T-helper 22 cell (primary cell): ENCODE data around the gene PRDM7.

Experiments
- DNase-seq: peaks from one replicate; pipeline ENCODE4 v3.0.0-alpha.2; 2020; ENCODE audit warnings: low read depth

The PRDM7 gene

GRCh38 chr16:90035902-90036301, 41.2 kb downstream of the PRDM7 start:
- no peak for DNase-seq

DNA sequence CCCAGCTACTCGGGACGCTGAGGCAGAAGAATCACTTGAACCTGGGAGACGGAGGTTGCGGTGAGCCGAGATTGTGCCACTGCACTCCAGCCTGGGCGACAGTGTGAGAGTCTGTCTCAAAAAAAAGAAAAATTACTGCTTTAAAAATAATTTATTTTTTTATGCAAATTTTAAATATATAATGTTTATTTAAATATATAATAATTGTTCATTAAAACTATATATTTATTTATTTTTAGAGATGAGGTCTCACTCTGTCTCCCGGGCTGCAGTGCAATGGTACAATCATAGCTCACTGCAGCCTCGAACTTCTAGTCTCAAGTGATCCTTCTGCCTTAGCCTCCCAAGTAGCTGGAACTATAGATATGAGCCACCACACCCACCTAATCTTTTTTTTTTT, 42.6 kb downstream of the PRDM7 start:
- no peak for DNase-seq

- DNase-seq = no peak
Observed at GRCh38 chr16:90033387-90033786, 43.7 kb downstream of the PRDM7 start.

GRCh38 chr16:90032674-90033331, 44.3 kb downstream of the PRDM7 start:
- no peak for DNase-seq

DNA sequence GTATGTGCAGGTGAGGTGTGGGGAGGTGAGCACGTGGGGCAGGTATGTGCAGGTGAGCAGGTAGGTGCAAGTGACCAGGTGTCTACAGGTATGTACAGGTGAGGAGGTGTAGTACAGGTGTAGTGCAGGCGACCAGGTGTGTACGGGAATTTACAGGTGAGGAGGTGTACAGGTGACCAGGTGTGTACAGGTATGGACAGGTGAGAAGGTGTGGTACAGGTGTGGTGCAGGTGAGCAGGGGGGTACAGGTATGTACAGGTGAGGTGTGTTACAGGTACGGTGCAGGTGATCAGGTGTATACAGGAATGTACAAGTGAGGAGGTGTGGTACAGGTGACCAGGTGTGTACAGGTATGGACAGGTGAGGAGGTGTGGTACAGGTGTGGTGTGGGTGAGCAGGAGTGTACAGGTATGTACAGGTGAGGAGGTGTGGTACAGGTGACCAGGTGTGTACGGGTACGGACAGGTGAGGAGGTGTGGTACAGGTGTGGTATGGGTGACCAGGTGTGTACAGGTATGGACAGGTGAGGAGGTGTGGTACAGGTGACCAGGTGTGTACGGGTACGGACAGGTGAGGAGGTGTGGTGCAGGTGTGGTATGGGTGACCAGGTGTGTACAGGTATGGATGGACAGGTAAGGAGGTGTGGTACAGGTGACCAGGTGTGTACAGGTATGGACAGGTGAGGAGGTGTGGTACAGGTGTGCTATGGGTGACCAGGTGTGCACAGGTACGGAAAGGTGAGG, 45.0 kb downstream of the PRDM7 start:
- DNase-seq = no peak

DNA sequence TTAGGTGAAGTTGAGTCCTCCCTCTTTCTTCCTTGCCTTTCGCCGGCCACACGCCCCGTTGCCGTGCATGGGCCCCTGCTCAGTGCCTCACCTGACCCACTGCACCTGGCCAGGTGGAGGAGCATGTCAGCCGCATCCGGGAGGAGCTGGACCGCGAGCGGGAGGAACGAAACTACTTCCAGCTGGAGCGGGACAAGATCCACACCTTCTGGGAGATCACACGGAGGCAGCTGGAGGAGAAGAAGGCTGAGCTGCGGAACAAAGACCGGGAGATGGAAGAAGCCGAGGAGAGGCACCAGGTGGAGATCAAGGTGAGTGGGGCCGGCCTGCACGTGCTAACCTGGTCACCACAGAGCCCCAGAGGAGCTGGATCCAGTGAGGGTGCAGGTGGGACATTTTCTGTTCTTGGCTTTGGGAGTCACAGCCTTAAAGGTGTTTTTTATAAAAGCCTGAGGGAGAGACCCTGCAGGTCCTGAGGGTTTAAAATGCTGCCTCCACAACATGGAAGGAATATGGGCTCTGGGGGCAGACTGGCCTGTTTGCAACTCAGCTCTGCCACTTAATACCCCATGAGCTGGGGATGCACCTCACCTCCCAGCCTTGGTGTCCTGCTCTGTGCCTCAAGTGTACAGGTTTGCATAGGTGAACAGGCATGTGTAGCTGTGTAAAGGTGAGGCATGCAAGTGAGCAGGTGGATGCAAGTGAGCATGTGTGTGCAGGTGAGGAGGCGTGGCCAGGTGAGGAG, 45.8 kb downstream of the PRDM7 start:
- no peak for DNase-seq

GRCh38 chr16:90028985-90029384, 48.1 kb downstream of the PRDM7 start:
- DNase-seq = no peak

- DNase-seq = no peak
Observed at GRCh38 chr16:90027611-90028010, 49.5 kb downstream of the PRDM7 start.

- DNase-seq = no peak
Observed at GRCh38 chr16:90026135-90026534, 51.0 kb downstream of the PRDM7 start.

GRCh38 chr16:90023078-90023447, 54.1 kb downstream of the PRDM7 start:
- no peak for DNase-seq

DNA sequence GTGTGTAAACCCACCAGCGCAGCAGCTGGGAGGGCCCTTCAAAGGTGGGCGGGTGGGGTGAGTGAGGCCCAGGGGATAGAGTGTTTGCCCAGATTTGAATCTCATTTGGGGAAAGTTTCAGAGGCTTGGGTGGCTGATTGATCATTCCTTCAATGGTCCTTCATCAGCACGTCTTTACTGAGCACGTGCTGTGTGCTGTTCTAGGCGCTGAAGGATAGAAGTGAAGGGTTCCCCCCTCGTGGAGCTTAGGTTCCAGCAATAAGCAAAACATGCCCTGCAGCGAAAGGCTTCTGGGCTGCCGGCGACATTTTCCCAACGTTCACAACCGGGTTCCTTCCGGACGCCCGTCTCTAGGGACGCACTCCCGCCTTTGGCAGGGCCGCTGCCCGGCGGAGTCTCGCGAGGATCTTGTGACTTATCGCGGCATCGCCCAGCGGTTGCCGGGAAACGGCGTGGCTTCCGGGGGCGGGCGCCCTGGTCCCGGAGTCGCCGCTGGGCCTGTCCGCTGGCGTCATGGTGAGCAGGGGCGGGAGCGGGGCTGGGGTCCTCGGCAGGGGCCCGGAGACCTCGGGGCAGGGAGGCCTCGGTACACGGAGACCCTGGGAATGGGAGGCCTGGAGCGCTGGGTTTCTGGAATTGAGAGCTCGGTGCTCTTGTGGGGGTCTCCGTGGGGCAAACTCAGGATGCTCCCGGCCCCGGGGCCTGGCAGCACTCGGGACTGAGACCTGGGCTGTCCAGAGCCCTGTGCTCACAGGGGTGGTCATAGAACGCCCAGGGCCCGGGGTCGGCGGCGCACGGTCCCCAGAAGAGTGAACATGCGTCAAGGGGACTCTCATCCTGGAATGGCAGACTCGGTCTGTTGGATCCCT, 54.7 kb downstream of the PRDM7 start:
- DNase-seq = peak; percentile 45

DNA sequence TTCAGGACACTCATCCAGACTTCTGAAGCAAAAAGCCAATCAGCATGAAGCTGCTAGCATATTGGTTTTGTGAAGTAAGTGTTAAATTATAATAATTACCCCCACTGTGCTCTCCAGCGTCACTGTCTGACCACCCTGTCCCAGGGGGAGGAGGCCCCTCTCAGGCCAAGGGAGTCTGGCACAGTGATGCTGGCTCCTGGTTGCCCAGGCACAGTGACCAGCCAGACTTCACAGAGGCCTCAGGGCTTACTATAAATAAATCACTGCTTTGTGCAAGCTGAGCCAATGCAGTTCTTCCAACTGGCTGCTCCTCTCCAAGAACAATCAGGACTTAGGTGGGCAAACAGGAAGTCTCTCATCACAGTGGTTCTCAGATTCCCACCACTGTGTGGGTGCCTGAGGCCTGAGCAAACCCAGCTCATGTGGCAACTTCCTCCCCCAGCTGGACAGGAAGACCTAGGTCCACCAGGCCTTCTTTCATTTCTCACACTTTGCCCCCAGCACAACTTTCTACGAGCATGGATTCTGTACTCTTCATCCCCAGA, 56.2 kb downstream of the PRDM7 start:
- no peak for DNase-seq

- DNase-seq = no peak
Observed at GRCh38 chr16:90020260-90020837, 56.8 kb downstream of the PRDM7 start.

DNA sequence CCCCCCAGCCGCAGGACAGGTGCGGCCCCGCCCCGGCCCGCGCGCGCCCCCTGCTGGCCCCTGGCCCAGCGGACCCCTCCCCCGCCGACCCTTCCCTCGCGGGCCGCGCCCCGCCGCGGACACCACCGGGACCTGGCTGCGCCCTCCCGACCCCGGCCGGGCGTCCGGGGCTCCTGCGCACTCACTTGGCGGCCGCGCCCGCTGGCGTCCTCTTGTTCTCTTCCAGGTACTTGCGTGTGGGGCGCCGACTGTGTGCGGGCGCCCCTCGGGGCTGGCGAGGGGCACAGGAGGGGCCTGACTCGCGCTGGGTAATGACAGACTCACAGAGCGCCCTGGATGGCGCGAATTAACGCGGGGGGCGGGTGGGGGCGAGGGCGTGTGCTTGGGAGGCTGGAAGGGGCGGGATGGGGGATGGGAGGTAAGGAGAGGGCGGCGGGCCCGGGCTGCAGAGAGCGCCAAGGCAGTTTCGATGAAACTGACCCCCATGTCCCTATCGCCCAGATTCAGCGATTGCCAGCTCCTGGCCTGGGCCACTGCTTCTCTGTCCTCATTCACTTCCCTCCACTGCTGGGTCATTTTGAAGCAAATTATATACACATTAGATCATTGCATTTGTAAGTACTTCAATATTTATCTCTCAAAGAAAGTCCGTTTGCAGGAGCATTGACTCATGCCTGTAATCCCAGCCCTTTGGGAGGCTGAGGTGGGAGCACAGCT, 57.4 kb downstream of the PRDM7 start:
- DNase-seq = peak; percentile 20

DNA sequence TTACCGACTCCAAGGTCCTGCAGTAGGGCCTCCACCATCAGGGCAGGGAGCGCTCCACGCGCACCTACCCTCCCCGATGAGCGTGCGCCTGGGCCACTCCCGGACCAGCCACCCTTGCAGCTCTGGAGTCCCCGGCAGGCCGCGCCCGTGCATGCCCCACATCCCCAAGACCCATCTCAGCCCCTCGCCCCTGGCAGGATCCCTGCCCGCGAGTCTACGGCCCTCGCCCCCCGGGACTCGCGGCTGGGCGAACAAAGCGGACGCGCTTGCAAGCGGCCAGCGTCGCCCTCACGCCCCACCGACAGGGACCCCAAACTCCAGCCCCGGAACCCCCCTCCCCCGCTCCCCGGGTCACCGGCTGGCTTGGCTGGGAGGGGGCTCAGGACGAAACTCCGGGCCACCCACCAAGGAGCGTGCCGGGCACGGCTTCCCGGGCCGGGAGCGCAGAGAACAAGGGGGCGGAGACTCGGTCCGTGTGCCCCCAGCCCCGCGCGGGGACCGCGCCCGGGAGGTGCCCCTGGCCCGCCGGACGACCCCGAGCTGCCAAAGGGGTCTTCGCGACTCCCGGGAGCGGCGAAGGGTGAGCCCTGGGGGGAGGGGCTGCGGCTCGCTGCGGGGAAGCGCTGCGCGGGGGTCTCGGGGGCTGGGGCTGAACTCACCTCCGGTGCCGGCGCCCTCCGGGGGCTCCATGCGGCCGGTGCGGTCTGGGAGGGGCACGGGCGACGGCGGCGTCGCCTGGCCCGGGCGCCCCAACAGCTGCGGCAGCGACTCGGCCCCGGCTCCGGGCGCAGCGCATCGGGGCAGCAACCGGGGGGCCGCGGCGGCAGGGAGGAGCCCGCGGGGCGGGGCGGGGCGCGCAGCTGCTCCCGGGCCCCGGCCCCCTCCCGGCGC, 58.2 kb downstream of the PRDM7 start, which contains the start of gene DBNDD1:
Gene DBNDD1, minus strand, starts transcription at position 805 of the 891 bp plus-strand sequence. Its CDS starts 115 bp downstream, at position 690.
- DNase-seq = no peak

DNA sequence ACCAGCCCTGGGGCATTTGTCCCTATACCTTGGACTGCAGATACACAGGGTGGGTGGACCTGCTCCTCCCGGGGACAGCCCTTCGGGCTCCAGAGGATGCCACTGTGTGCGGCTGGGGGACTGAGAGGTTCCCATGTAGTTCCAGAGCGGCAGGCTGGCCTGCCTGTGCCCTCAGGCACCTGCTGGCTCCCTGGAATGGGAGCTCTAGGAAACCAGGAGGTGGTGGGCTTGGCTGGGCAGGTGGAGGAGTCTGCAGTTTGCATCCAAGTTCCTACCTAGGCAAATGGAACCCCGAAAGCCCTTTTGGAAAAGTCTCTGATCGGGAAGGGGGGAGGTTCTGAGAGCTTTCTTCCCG, 58.9 kb downstream of the PRDM7 start:
- DNase-seq = no peak

DNA sequence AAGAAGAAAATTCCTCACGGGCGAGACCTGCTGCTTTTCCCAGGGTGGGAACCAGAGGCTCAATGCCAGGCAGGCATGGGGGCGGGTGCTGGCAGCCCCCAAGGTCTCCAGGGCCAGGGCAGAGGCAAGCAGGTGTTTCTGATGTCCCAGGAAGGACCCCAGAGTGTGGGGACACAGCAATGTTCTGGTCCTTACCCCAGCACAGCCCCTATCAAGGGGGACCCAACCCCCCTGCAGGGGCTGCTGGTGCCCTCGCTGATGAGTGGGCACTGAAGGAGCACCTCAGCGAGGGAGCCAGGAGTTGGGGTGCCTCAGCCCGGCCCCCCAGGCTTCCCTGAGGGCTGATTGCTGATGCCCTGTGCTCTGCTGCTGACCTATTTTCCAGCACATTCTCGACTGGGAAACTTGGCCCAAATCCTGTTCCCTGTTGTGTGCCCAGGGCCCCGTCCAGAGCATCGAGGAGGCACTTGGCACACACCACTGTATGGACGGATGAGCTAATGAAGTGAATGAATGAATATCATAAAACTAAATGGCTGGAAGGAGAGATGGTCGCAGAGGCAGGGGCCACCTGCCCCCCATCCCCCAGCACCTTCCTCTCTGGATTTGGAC, 60.7 kb downstream of the PRDM7 start:
- DNase-seq = no peak

DNA sequence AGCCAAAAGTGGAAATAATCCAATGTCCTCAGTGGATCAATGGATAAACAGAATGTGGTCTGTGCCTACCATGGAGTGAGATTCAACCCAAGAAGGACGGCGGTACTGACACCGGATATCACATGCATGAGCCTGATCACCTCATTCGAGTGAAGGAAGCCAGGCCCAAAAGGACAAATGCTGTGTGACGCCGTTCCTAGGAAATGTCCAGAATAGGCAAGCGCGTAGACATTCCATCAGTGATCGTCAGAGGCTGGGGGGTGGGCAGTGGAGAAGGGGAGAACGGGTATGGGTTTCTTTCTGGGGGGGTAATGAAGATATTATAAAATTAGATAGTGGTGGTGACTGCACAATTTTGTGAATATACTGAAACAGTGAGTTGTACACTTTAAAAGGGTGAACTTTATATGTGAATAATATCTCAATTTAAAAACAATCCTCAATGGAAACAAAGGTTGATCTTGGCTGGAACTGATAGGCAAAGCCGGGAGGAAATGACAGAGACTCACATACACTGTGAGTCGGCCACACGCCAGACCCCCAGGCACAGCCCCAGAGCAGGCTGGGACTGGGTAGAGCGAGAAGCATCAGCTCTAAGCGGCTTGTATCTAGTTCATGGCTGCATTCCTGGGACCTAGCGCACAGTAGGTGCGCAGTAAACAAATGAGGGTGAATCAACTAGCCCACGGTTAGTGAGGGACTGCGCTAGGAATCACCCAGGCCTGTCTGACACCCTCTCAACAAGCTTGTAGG, 61.4 kb downstream of the PRDM7 start:
- DNase-seq = no peak
